Keratinocyte (primary cell): ENCODE data around the gene TIRAP.

ENCODE experiments used
- EZH2 ChIP-seq: IDR thresholded peaks from one replicate; pipeline ENCODE4 v1.6.1; 2012; ENCODE audit warnings: inconsistent platforms, mild to moderate bottlenecking, low read length, moderate library complexity
- TF ChIP-seq, protein P1 (sequence below), 3 experiments: IDR thresholded peaks in 1 of 3; conservative IDR thresholded peaks in 1 of 3; optimal IDR thresholded peaks in 1 of 3; 2 replicates in 2 of 3; 3 replicates in 1 of 3; pipeline versions ENCODE3 to v1.5.1; 2011; ENCODE audit warnings: low read length in 3 of 3, mild to moderate bottlenecking in 3 of 3, moderate library complexity in 2 of 3, control low read depth in 1 of 3, inconsistent platforms in 1 of 3; ENCODE audit not compliant: insufficient read depth in 2 of 3; ENCODE audit errors: extremely low read depth in 1 of 3

DNA sequence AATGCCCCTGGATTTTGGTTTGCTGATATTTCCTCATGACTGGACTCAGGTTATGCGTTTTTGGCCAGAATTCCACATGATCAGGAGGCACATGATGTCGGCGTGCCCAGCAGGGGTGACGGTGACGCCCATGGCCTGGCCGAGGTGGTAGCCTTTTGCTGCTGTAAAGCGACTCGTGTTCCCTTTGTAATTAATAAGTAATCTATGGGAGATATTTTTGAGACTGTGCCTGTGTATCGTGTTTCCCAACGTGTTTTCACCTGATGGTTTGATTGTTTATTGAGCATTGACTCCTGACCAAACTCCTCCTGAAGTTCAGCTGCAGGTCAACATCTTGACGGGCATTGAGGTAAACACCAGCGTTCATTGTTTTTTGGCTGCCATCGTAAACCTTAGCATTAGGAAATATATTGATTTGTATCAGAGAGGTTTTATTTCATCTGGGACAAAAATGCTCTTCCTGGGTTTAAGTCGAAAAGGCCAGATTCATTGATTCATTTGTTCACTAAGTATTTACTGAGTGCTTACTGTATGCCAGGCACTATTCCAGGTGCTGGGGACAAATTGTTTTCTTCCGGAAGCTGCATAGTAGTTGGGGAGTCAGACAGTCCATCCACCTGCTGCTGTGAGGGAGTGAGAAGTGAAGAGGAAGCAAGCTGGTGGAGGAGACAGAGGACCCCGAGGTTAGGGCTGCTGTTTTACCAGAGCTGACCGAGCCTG is 44.5 kb downstream of the TIRAP start:
- no peak for TF ChIP-seq EZH2
- TF ChIP-seq, protein P1, sequence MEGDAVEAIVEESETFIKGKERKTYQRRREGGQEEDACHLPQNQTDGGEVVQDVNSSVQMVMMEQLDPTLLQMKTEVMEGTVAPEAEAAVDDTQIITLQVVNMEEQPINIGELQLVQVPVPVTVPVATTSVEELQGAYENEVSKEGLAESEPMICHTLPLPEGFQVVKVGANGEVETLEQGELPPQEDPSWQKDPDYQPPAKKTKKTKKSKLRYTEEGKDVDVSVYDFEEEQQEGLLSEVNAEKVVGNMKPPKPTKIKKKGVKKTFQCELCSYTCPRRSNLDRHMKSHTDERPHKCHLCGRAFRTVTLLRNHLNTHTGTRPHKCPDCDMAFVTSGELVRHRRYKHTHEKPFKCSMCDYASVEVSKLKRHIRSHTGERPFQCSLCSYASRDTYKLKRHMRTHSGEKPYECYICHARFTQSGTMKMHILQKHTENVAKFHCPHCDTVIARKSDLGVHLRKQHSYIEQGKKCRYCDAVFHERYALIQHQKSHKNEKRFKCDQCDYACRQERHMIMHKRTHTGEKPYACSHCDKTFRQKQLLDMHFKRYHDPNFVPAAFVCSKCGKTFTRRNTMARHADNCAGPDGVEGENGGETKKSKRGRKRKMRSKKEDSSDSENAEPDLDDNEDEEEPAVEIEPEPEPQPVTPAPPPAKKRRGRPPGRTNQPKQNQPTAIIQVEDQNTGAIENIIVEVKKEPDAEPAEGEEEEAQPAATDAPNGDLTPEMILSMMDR (optimal IDR thresholded peaks at IDR 0.05 in 1 of 3, IDR thresholded peaks at IDR 0.05 in 1 of 3, conservative IDR thresholded peaks at IDR 0.05 in 1 of 3; ENCODE audit: extremely low read depth in 1 of 3, insufficient read depth in 2 of 3, low read length in 3 of 3) = no peak
